ENCODE measurements around the gene TTC9.

DNA sequence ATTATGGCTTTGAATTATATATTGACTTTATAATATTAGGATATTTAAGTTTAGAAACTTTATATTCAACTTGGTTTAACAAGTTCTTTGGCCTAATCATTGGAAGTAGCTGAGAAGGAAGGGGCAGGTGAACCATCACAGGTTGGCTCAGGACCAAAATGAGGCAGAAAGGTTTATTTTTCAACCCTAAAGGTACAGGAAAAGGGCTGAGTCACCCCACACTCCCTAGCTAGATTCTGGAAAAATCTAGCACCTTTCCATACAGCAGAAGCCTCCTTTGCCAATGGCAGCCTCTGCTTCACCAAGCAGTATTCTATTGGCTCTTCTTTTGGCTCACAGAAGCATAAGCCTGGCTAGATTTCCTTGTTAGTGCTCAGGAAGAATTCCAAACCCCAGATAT, 22.0 kb upstream of the TTC9 start:
- TF ChIP-seq, protein P1, sequence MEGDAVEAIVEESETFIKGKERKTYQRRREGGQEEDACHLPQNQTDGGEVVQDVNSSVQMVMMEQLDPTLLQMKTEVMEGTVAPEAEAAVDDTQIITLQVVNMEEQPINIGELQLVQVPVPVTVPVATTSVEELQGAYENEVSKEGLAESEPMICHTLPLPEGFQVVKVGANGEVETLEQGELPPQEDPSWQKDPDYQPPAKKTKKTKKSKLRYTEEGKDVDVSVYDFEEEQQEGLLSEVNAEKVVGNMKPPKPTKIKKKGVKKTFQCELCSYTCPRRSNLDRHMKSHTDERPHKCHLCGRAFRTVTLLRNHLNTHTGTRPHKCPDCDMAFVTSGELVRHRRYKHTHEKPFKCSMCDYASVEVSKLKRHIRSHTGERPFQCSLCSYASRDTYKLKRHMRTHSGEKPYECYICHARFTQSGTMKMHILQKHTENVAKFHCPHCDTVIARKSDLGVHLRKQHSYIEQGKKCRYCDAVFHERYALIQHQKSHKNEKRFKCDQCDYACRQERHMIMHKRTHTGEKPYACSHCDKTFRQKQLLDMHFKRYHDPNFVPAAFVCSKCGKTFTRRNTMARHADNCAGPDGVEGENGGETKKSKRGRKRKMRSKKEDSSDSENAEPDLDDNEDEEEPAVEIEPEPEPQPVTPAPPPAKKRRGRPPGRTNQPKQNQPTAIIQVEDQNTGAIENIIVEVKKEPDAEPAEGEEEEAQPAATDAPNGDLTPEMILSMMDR (conservative IDR thresholded peaks at IDR 0.05; ENCODE audit: low read depth, low read length): no peak
- TF ChIP-seq EZH2 (IDR thresholded peaks at IDR 0.05; ENCODE audit: borderline replicate concordance, low read depth, low read length, poor library complexity, severe bottlenecking): no peak

All from A673 (cell line).